CD4-positive, alpha-beta memory T cell (primary cell): ENCODE measurements around the gene SMC5. TPM values are rescaled to one million over a fixed set of nuclear protein-coding genes. Genes with fewer than 3 reads are reported as not detected.
A peak's percentile ranks its signal among the peaks of the same experiment; 100 is the strongest.

Source experiments
- CTCF ChIA-PET: fragments of 350-600 bp; sonication (Branson Sonifier 250); formaldehyde crosslinking; loops from one replicate; lab custom pipeline; 2021; ENCODE audit warnings: inconsistent platforms; ENCODE audit not compliant: partially characterized antibody; lab: Charles Lee
- POLR2A ChIA-PET: fragments of 350-600 bp; sonication (Branson Sonifier 250); formaldehyde crosslinking; loops from one replicate; lab custom pipeline; 2021; ENCODE audit not compliant: partially characterized antibody; lab: Charles Lee
- DNase-seq, 5 donors: peaks; one replicate each; pipeline versions ENCODE4 v3.0.0 to v3.0.0-alpha.2; 2020 to 2022; ENCODE audit warnings: mixed read lengths in 1 of 5
- H3K27ac ChIP-seq: one replicate; pipeline ENCODE4 v1.7.0; 2013; ENCODE audit warnings: low read depth, low read length
- H3K27me3 ChIP-seq: 2 replicates; pipeline ENCODE4 v1.7.0; 2013; ENCODE audit warnings: mild to moderate bottlenecking, low read length, moderate library complexity; ENCODE audit not compliant: insufficient read depth
- H3K36me3 ChIP-seq: 2 replicates; pipeline ENCODE4 v1.7.0; 2013; ENCODE audit warnings: mild to moderate bottlenecking, low read length, moderate library complexity; ENCODE audit not compliant: insufficient read depth
- H3K4me1 ChIP-seq: 2 replicates; pipeline ENCODE4 v1.7.0; 2013; ENCODE audit warnings: mild to moderate bottlenecking, low read length, moderate library complexity; ENCODE audit not compliant: insufficient read depth
- H3K4me3 ChIP-seq, 2 donors: one replicate each; pipeline ENCODE4 v1.7.0; 2013; ENCODE audit warnings: low read length in 2 of 2, mild to moderate bottlenecking in 1 of 2
- H3K9me3 ChIP-seq, 2 donors: one replicate each; pipeline ENCODE4 v1.7.0; 2013; ENCODE audit warnings: low read length in 2 of 2, control low read depth in 1 of 2; ENCODE audit not compliant: control insufficient read depth in 1 of 2
- H3K27ac Mint-ChIP-seq, 7 donors: one replicate each; pipeline ENCODE4 v1.8.0; 2020 to 2021; ENCODE audit warnings: mixed read lengths in 7 of 7, mild to moderate bottlenecking in 6 of 7, inconsistent platforms in 3 of 7, moderate library complexity in 3 of 7
- H3K27me3 Mint-ChIP-seq, 2 donors: one replicate each; pipeline ENCODE4 v1.8.0; 2020 to 2021; ENCODE audit warnings: mixed read lengths in 2 of 2
- H3K36me3 Mint-ChIP-seq, 2 donors: one replicate each; pipeline ENCODE4 v1.8.0; 2020 to 2021; ENCODE audit warnings: mixed read lengths in 2 of 2, inconsistent platforms in 1 of 2, mild to moderate bottlenecking in 1 of 2
- H3K4me1 Mint-ChIP-seq, 4 donors: one replicate each; pipeline ENCODE4 v1.8.0; 2020 to 2021; ENCODE audit warnings: mixed read lengths in 4 of 4, mild to moderate bottlenecking in 1 of 4
- H3K4me3 Mint-ChIP-seq, 8 donors: one replicate each; pipeline ENCODE4 v1.8.0; 2020 to 2021; ENCODE audit warnings: mixed read lengths in 8 of 8, mild to moderate bottlenecking in 7 of 8, moderate library complexity in 6 of 8, inconsistent platforms in 3 of 8
- H3K9me3 Mint-ChIP-seq, 8 donors: one replicate each; pipeline ENCODE4 v1.8.0; 2020 to 2021; ENCODE audit warnings: mixed read lengths in 8 of 8, mild to moderate bottlenecking in 5 of 8, inconsistent platforms in 3 of 8, moderate library complexity in 1 of 8
- intact Hi-C: fragments of 100-400 bp; cut with micrococcal nuclease; formaldehyde crosslinking; loops from one replicate; pipeline ENCODE4 v1.15.1; 2023
- polyA plus RNA-seq, 2 donors: library from polyadenylated mRNA; unstranded; fragments of 300-500 nt; fragmentation: Illumina TruSeq; gene quantifications; one replicate each; pipeline ENCODE4 v1.2.3, GENCODE V29; 2021
- total RNA-seq, 2 experiments: library from RNA; stranded (reverse); gene quantifications; one replicate each; pipeline ENCODE4 v1.2.3, GENCODE V29; 2021

The SMC5 gene
- total and polyA plus RNA-seq, 4 experiments from 2014 or later = 11.8 to 48.3 (median 34.3) TPM

GRCh38 chr9:70403618-70404025 is 144.8 kb downstream of the SMC5 start:
- POLR2A ChIA-PET = interaction anchor here (0.6 to 7.4 kb wide), 4 partner anchors 9 to 70 kb away, joined by 3 to 104 read pairs (median 36); partner anchors contain the start of gene KLF9
- Histone ChIP-seq H3K27ac (no peak overlapping the region), H3K9me3 (no peaks in the 10 kb centered on the region), H3K4me3 (no peak overlapping the region), H3K4me1 (peaks cover 87% of the 10 kb centered on the region), H3K27me3 (no peaks in the 10 kb centered on the region), H3K36me3 (no peaks in the 10 kb centered on the region)
- Mint-ChIP-seq H3K4me3 (peak overlapping the region in 4 of 8 donors; percentile 3 to 33 (median 23)), H3K4me1 (peaks cover 67 to 90% (median 80%) of the 10 kb centered on the region in 4 donors), H3K36me3 (peaks cover 0 to 3% of the 10 kb centered on the region in 2 donors), H3K27ac (peak overlapping the region in 6 of 7 donors; percentile 49 to 79 (median 68)), H3K9me3 (no peaks in the 10 kb centered on the region), H3K27me3 (no peaks in the 10 kb centered on the region)
- no peak for DNase-seq
- intact Hi-C loops = no loop called here
- CTCF ChIA-PET = interaction anchor here (1.8 to 6.4 kb wide), 3 partner anchors 11 to 51 kb away, joined by 4 to 37 read pairs (median 5); no protein-coding TSS in a partner anchor

- intact Hi-C loops = no loop called here
- peak overlapping the region in 6 of 7 donors; percentile 20 to 70 (median 46) for H3K27ac Mint-ChIP-seq
- H3K9me3 Mint-ChIP-seq = no peaks in the 10 kb centered on the region
- H3K4me3 ChIP-seq = no peak overlapping the region
- H3K36me3 Mint-ChIP-seq = peaks cover 0 to 3% of the 10 kb centered on the region in 2 donors
- H3K36me3 ChIP-seq = no peaks in the 10 kb centered on the region
- DNase-seq = no peak
- H3K4me1 Mint-ChIP-seq = peaks cover 63 to 87% (median 76%) of the 10 kb centered on the region in 4 donors
- H3K4me1 ChIP-seq = peaks cover 84% of the 10 kb centered on the region
- H3K4me3 Mint-ChIP-seq = peak overlapping the region in 4 of 8 donors; percentile 13 to 61 (median 43)
- ChIA-PET CTCF (interaction anchor here (1.8 to 6.4 kb wide), 4 partner anchors 10 to 52 kb away, joined by 4 to 37 read pairs (median 6); partner anchors contain the start of gene KLF9), POLR2A (interaction anchor here (0.6 to 7.4 kb wide), 5 partner anchors 8 to 198 kb away, joined by 3 to 104 read pairs (median 4); partner anchors contain the start of gene KLF9)
- H3K27me3 ChIP-seq = no peaks in the 10 kb centered on the region
- H3K9me3 ChIP-seq = no peaks in the 10 kb centered on the region
- H3K27ac ChIP-seq = no peak overlapping the region
- H3K27me3 Mint-ChIP-seq = no peaks in the 10 kb centered on the region
Observed at GRCh38 chr9:70404261-70404660, 145.5 kb downstream of the SMC5 start.

Other genes with a start within 250 kb of the SMC5 start
- not detected for gene MAMDC2, start 215.1 kb upstream of the SMC5 start, total RNA-seq
- gene MAMDC2, start 215.1 kb upstream of the SMC5 start, polyA plus RNA-seq = not detected
- 10 to 100 TPM; 18.6 to 20.6 TPM for gene KLF9, start 155.7 kb downstream of the SMC5 start, total RNA-seq
- gene KLF9, start 155.7 kb downstream of the SMC5 start, polyA plus RNA-seq = 1 to 10 TPM; 1.3 to 4.1 TPM